GM23338 (cell line): ENCODE measurements around the gene NAPA. TPM values are rescaled to one million over a fixed set of nuclear protein-coding genes. Genes with fewer than 3 reads are reported as not detected.
A peak's percentile ranks its signal among the peaks of the same experiment; 100 is the strongest.

ENCODE experiments used
- ATAC-seq: fragments of 200-7000 bp; cut with Tn5 transposase; 3 replicates; pipeline ENCODE4 v1.9.1; 2020
- DNase-seq: peaks from one replicate; pipeline ENCODE4 v3.0.0-alpha.2; 2015; ENCODE audit warnings: low spot score
- H2AFZ ChIP-seq: fragments of 200-600 bp; sonication (generic); 2 replicates; pipeline ENCODE4 v1.8.0; 2016; ENCODE audit warnings: antibody characterized with exemption, mild to moderate bottlenecking, moderate library complexity
- H3F3A ChIP-seq: fragments of 200-600 bp; sonication (generic); replicated peaks from 2 replicates; pipeline ENCODE4 v1.8.0; 2017; ENCODE audit warnings: antibody characterized with exemption, mixed run types, low read depth
- H3K27ac ChIP-seq: fragments of 200-600 bp; sonication (generic); 2 replicates; pipeline ENCODE4 v1.6.1; 2016; ENCODE audit warnings: low read depth
- H3K27me3 ChIP-seq: fragments of 200-600 bp; sonication (generic); 2 replicates; pipeline ENCODE4 v1.8.0; 2016; ENCODE audit warnings: mild to moderate bottlenecking, mixed run types, moderate library complexity; ENCODE audit not compliant: insufficient read depth
- H3K36me3 ChIP-seq: fragments of 200-600 bp; sonication (generic); 2 replicates; pipeline ENCODE4 v1.8.0; 2016; ENCODE audit warnings: mild to moderate bottlenecking; ENCODE audit not compliant: insufficient read depth
- H3K4me1 ChIP-seq: fragments of 200-600 bp; sonication (generic); 2 replicates; pipeline ENCODE4 v1.8.0; 2016; ENCODE audit warnings: mild to moderate bottlenecking, moderate library complexity; ENCODE audit not compliant: insufficient read depth
- H3K4me2 ChIP-seq: fragments of 200-600 bp; sonication (generic); 2 replicates; pipeline ENCODE4 v1.7.1; 2017; ENCODE audit warnings: mixed run types
- H3K4me3 ChIP-seq: fragments of 200-600 bp; sonication (generic); 2 replicates; pipeline ENCODE4 v1.6.1; 2016; ENCODE audit warnings: mixed run types
- H3K79me2 ChIP-seq: fragments of 200-600 bp; sonication (generic); replicated peaks from 2 replicates; pipeline ENCODE4 v1.8.0; 2017; ENCODE audit warnings: mild to moderate bottlenecking; ENCODE audit not compliant: insufficient read depth
- H3K9me2 ChIP-seq: fragments of 200-600 bp; sonication (generic); 2 replicates; pipeline ENCODE4 v1.8.0; 2017; ENCODE audit not compliant: insufficient read depth
- H4K20me1 ChIP-seq: fragments of 200-600 bp; sonication (generic); replicated peaks from 2 replicates; pipeline ENCODE4 v1.8.0; 2017; ENCODE audit warnings: mild to moderate bottlenecking; ENCODE audit not compliant: insufficient read depth
- H3K27ac Mint-ChIP-seq: 2 replicates; pipeline ENCODE4 v1.8.0; 2020; ENCODE audit warnings: inconsistent platforms, mild to moderate bottlenecking, moderate library complexity, mixed read lengths
- H3K27me3 Mint-ChIP-seq: 3 replicates; pipeline ENCODE4 v1.8.0; 2022; ENCODE audit warnings: low read depth, mild to moderate bottlenecking, moderate library complexity, mixed read lengths, inconsistent platforms; ENCODE audit not compliant: insufficient read depth, poor library complexity
- H3K36me3 Mint-ChIP-seq: 3 replicates; pipeline ENCODE4 v1.8.0; 2021; ENCODE audit warnings: low read depth, mild to moderate bottlenecking, inconsistent platforms, moderate library complexity, mixed read lengths
- H3K4me1 Mint-ChIP-seq: 3 replicates; pipeline ENCODE4 v1.8.0; 2020; ENCODE audit warnings: mild to moderate bottlenecking, inconsistent platforms, mixed read lengths
- H3K4me3 Mint-ChIP-seq: 3 replicates; pipeline ENCODE4 v1.8.0; 2021; ENCODE audit warnings: moderate library complexity, mild to moderate bottlenecking, inconsistent platforms, mixed read lengths
- H3K9me3 Mint-ChIP-seq: 3 replicates; pipeline ENCODE4 v1.8.0; 2020; ENCODE audit warnings: moderate library complexity, mild to moderate bottlenecking, inconsistent platforms, mixed read lengths
- EZH2phosphoT487 ChIP-seq: fragments of 200-600 bp; sonication (generic); IDR thresholded peaks from one replicate; pipeline ENCODE4 v1.8.1; 2018; ENCODE audit warnings: antibody characterized with exemption; ENCODE audit not compliant: unreplicated experiment
- JUNB ChIP-seq: IDR thresholded peaks from one replicate; pipeline ENCODE4 v1.6.1; 2016; ENCODE audit warnings: antibody characterized with exemption; ENCODE audit not compliant: unreplicated experiment
- STAT1 ChIP-seq: IDR thresholded peaks from one replicate; pipeline ENCODE4 v1.6.1; 2016; ENCODE audit warnings: antibody characterized with exemption; ENCODE audit not compliant: unreplicated experiment
- polyA plus RNA-seq: library from polyadenylated mRNA; unstranded; fragments of >200 nt; fragmentation: Nextera tagmentation; extraction: Ambion mirVana; gene quantifications from 2 replicates; pipeline ENCODE4 v1.2.1, GENCODE V29; 2016
- total RNA-seq: library from RNA; depleted of rRNA; stranded (reverse); fragments of >200 nt; shearing (Covaris generic); gene quantifications from 2 replicates; pipeline ENCODE4 v1.2.3, GENCODE V29; 2014
- TF ChIP-seq, protein P1 (sequence below): IDR thresholded peaks from one replicate; pipeline ENCODE4 v1.6.1; 2018; ENCODE audit warnings: antibody characterized with exemption; ENCODE audit not compliant: unreplicated experiment
- TF ChIP-seq, protein P2 (sequence below), 2 experiments: fragments of 200-600 bp in 1 of 2; sonication (generic) in 1 of 2; conservative IDR thresholded peaks; 2 replicates each; pipeline versions ENCODE4 v1.5.1 to v1.6.1; 2016 to 2017; ENCODE audit warnings: antibody characterized with exemption in 2 of 2, low read depth in 2 of 2, mild to moderate bottlenecking in 2 of 2, moderate library complexity in 1 of 2
- TF ChIP-seq, protein P3 (sequence below): fragments of 250-450 bp; sonication (Bioruptor Pico); IDR thresholded peaks from 2 replicates; pipeline ENCODE4 v1.5.0; 2020; ENCODE audit warnings: mild to moderate bottlenecking, moderate library complexity

NAPA gene
- total and polyA plus RNA-seq, 2 experiments from 2014 or later, result 52.0 to 72.1 TPM

DNA sequence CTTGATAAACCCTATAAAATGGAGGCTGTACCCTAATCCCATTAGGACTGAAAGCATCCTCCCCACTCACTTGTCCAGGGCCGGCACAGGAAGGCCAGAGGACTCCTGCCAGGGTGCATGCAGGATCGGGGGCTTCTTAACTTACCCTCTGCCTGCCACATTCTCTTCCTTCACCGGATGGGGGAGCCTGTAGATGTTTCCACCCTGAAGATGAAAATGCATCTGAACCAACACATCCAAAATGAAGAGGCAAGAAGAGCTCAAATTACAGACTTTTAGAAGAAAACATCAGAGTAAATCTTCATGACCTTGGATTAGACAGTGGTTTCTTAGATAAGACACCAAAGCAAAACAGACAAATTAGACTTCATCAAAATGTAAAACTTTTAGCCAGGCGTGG, 25.9 kb upstream of the NAPA start:
- Histone ChIP-seq H3K4me1 (no peaks in the 10 kb centered on the region), H4K20me1 (no peaks in the 10 kb centered on the region), H3K36me3 (no peaks in the 10 kb centered on the region), H3K27ac (no peak overlapping the region), H3K4me2 (no peak overlapping the region), H3K4me3 (no peak overlapping the region), H3F3A (no peaks in the 10 kb centered on the region; the same call in 1 of the 2 replicates), H3K27me3 (no peaks in the 10 kb centered on the region), H3K9me2 (no peaks in the 10 kb centered on the region), H2AFZ (peak overlapping the region; percentile 8; the same call in 1 of the 2 replicates), H3K79me2 (no peaks in the 10 kb centered on the region)
- Mint-ChIP-seq H3K36me3 (no peaks in the 10 kb centered on the region), H3K27ac (no peak overlapping the region), H3K4me3 (no peak overlapping the region), H3K9me3 (peaks cover 2% of the 10 kb centered on the region; the same call in 1 of the 3 replicates), H3K4me1 (peaks cover 5% of the 10 kb centered on the region; the same call in 1 of the 3 replicates), H3K27me3 (peaks cover 6% of the 10 kb centered on the region)
- DNase-seq (peak; percentile 74), ATAC-seq (peak; percentile 64)
- TF ChIP-seq, protein P1, sequence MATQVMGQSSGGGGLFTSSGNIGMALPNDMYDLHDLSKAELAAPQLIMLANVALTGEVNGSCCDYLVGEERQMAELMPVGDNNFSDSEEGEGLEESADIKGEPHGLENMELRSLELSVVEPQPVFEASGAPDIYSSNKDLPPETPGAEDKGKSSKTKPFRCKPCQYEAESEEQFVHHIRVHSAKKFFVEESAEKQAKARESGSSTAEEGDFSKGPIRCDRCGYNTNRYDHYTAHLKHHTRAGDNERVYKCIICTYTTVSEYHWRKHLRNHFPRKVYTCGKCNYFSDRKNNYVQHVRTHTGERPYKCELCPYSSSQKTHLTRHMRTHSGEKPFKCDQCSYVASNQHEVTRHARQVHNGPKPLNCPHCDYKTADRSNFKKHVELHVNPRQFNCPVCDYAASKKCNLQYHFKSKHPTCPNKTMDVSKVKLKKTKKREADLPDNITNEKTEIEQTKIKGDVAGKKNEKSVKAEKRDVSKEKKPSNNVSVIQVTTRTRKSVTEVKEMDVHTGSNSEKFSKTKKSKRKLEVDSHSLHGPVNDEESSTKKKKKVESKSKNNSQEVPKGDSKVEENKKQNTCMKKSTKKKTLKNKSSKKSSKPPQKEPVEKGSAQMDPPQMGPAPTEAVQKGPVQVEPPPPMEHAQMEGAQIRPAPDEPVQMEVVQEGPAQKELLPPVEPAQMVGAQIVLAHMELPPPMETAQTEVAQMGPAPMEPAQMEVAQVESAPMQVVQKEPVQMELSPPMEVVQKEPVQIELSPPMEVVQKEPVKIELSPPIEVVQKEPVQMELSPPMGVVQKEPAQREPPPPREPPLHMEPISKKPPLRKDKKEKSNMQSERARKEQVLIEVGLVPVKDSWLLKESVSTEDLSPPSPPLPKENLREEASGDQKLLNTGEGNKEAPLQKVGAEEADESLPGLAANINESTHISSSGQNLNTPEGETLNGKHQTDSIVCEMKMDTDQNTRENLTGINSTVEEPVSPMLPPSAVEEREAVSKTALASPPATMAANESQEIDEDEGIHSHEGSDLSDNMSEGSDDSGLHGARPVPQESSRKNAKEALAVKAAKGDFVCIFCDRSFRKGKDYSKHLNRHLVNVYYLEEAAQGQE, result no peak
- TF ChIP-seq, protein P2, sequence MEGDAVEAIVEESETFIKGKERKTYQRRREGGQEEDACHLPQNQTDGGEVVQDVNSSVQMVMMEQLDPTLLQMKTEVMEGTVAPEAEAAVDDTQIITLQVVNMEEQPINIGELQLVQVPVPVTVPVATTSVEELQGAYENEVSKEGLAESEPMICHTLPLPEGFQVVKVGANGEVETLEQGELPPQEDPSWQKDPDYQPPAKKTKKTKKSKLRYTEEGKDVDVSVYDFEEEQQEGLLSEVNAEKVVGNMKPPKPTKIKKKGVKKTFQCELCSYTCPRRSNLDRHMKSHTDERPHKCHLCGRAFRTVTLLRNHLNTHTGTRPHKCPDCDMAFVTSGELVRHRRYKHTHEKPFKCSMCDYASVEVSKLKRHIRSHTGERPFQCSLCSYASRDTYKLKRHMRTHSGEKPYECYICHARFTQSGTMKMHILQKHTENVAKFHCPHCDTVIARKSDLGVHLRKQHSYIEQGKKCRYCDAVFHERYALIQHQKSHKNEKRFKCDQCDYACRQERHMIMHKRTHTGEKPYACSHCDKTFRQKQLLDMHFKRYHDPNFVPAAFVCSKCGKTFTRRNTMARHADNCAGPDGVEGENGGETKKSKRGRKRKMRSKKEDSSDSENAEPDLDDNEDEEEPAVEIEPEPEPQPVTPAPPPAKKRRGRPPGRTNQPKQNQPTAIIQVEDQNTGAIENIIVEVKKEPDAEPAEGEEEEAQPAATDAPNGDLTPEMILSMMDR (conservative IDR thresholded peaks at IDR 0.05; ENCODE audit: low read depth in 2 of 2), result peak; percentile 54 to 65

DNA sequence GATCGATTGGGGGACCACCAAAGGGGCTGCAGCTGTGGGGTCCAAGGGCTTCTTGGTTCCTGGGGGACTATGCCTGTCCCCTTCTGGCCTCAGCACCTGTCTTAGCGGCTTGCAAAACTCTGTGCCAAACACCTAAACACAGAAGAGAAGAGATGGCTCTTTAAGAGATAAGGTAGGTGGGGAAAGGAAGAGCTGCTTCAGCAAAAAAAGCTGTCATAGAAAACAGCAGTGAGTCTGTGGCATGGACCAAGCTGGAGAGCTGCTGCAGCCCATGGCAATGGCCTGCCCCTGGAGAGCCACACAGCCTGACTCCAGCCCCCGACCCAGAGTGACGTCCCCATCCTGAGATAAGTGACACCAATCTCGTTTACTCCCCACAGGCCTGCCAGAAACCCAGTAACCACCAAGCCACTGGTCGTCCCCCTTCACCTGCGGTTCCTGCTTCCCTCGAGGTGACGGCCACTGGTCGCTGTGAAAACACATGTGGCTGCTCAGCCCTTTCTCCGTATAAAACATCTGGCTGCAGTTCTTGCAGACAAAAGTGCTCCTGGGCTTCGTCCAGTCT, 25.0 kb upstream of the NAPA start:
- Histone ChIP-seq H3K4me2 (no peak overlapping the region), H3K36me3 (no peaks in the 10 kb centered on the region), H3K27ac (no peak overlapping the region), H3K4me3 (no peak overlapping the region), H3K4me1 (no peaks in the 10 kb centered on the region), H4K20me1 (no peaks in the 10 kb centered on the region), H3K79me2 (no peaks in the 10 kb centered on the region), H3K27me3 (no peaks in the 10 kb centered on the region), H2AFZ (peak overlapping the region; percentile 8), H3K9me2 (no peaks in the 10 kb centered on the region), H3F3A (no peaks in the 10 kb centered on the region; the same call in 1 of the 2 replicates)
- Mint-ChIP-seq H3K4me1 (peaks cover 5% of the 10 kb centered on the region; the same call in 1 of the 3 replicates), H3K9me3 (peaks cover 8% of the 10 kb centered on the region; the same call in 2 of the 3 replicates), H3K36me3 (no peaks in the 10 kb centered on the region), H3K27ac (no peak overlapping the region), H3K4me3 (no peak overlapping the region), H3K27me3 (peaks cover 6% of the 10 kb centered on the region)
- ATAC-seq, result no peak
- no peak for DNase-seq
- TF ChIP-seq JUNB, result no peak
- TF ChIP-seq, protein P3, sequence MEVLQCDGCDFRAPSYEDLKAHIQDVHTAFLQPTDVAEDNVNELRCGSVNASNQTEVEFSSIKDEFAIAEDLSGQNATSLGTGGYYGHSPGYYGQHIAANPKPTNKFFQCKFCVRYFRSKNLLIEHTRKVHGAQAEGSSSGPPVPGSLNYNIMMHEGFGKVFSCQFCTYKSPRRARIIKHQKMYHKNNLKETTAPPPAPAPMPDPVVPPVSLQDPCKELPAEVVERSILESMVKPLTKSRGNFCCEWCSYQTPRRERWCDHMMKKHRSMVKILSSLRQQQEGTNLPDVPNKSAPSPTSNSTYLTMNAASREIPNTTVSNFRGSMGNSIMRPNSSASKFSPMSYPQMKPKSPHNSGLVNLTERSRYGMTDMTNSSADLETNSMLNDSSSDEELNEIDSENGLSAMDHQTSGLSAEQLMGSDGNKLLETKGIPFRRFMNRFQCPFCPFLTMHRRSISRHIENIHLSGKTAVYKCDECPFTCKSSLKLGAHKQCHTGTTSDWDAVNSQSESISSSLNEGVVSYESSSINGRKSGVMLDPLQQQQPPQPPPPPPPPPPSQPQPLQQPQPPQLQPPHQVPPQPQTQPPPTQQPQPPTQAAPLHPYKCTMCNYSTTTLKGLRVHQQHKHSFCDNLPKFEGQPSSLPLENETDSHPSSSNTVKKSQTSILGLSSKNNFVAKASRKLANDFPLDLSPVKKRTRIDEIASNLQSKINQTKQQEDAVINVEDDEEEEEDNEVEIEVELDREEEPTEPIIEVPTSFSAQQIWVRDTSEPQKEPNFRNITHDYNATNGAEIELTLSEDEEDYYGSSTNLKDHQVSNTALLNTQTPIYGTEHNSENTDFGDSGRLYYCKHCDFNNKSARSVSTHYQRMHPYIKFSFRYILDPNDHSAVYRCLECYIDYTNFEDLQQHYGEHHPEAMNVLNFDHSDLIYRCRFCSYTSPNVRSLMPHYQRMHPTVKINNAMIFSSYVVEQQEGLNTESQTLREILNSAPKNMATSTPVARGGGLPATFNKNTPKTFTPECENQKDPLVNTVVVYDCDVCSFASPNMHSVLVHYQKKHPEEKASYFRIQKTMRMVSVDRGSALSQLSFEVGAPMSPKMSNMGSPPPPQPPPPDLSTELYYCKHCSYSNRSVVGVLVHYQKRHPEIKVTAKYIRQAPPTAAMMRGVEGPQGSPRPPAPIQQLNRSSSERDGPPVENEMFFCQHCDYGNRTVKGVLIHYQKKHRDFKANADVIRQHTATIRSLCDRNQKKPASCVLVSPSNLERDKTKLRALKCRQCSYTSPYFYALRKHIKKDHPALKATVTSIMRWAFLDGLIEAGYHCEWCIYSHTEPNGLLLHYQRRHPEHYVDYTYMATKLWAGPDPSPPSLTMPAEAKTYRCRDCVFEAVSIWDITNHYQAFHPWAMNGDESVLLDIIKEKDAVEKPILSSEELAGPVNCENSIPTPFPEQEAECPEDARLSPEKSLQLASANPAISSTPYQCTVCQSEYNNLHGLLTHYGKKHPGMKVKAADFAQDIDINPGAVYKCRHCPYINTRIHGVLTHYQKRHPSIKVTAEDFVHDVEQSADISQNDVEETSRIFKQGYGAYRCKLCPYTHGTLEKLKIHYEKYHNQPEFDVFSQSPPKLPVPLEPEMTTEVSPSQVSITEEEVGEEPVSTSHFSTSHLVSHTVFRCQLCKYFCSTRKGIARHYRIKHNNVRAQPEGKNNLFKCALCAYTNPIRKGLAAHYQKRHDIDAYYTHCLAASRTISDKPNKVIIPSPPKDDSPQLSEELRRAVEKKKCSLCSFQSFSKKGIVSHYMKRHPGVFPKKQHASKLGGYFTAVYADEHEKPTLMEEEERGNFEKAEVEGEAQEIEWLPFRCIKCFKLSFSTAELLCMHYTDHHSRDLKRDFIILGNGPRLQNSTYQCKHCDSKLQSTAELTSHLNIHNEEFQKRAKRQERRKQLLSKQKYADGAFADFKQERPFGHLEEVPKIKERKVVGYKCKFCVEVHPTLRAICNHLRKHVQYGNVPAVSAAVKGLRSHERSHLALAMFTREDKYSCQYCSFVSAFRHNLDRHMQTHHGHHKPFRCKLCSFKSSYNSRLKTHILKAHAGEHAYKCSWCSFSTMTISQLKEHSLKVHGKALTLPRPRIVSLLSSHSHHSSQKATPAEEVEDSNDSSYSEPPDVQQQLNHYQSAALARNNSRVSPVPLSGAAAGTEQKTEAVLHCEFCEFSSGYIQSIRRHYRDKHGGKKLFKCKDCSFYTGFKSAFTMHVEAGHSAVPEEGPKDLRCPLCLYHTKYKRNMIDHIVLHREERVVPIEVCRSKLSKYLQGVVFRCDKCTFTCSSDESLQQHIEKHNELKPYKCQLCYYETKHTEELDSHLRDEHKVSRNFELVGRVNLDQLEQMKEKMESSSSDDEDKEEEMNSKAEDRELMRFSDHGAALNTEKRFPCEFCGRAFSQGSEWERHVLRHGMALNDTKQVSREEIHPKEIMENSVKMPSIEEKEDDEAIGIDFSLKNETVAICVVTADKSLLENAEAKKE, result no peak
- TF ChIP-seq, protein P2 (conservative IDR thresholded peaks at IDR 0.05; ENCODE audit: low read depth in 2 of 2), result no peak
- no peak for TF ChIP-seq STAT1
- no peak for TF ChIP-seq EZH2phosphoT487
